OCI-LY7 (cell line): ENCODE results near the gene PFN1. TPM values are rescaled to one million over a fixed set of nuclear protein-coding genes. Genes with fewer than 3 reads are reported as not detected.
"Not testable (repeated sequence)": the region's sequence is repeated elsewhere in the genome, so short reads cannot be mapped to it uniquely, and the experiment has no call there.

Source experiments
- BruUV-seq: library from RNA; stranded (reverse); fragments of 400-500 nt; replicated peaks from 2 replicates; lab custom pipeline; 2021; lab: Mats Ljungman, UMichigan
- CTCF ChIA-PET: fragments of 300-600 bp; sonication (Branson Sonifier 250); formaldehyde crosslinking; loops from one replicate; lab custom pipeline; 2022; ENCODE audit warnings: antibody characterized with exemption; ENCODE audit not compliant: unreplicated experiment; lab: Charles Lee
- POLR2A ChIA-PET: fragments of 300-600 bp; sonication (Branson Sonifier 250); formaldehyde crosslinking; loops from one replicate; lab custom pipeline; 2022; ENCODE audit warnings: antibody characterized with exemption; lab: Charles Lee
- DNase-seq: peaks from one replicate; pipeline ENCODE4 v3.0.0-alpha.2; 2015; ENCODE audit warnings: low spot score
- H2AFZ ChIP-seq: fragments of 200-600 bp; sonication (generic), shearing (Covaris generic); 2 replicates; pipeline ENCODE4 v1.6.1; 2014; ENCODE audit warnings: mild to moderate bottlenecking, antibody characterized with exemption, low read length, moderate library complexity
- H3K27ac ChIP-seq: fragments of 200-600 bp; sonication (generic); 2 replicates; pipeline ENCODE4 v1.5.1; 2014; ENCODE audit warnings: mixed run types, low read depth, mild to moderate bottlenecking, moderate library complexity, low read length, inconsistent platforms; ENCODE audit not compliant: poor library complexity, severe bottlenecking
- H3K36me3 ChIP-seq: fragments of 200-600 bp; sonication (generic); 2 replicates; pipeline ENCODE4 v1.6.1; 2014; ENCODE audit warnings: mild to moderate bottlenecking, antibody characterized with exemption, low read length, moderate library complexity, mixed read lengths; ENCODE audit not compliant: insufficient read depth
- H3K4me1 ChIP-seq: fragments of 200-600 bp; sonication (generic); 2 replicates; pipeline ENCODE4 v1.5.1; 2014; ENCODE audit warnings: mild to moderate bottlenecking, low read length; ENCODE audit not compliant: insufficient read depth, poor library complexity, severe bottlenecking
- H3K4me2 ChIP-seq: fragments of 200-600 bp; sonication (generic); 2 replicates; pipeline ENCODE4 v1.6.1; 2014; ENCODE audit warnings: mild to moderate bottlenecking, low read length
- H3K4me3 ChIP-seq: fragments of 200-600 bp; sonication (generic); 2 replicates; pipeline ENCODE4 v1.5.1; 2014; ENCODE audit warnings: mild to moderate bottlenecking, low read depth, low read length; ENCODE audit not compliant: poor library complexity, severe bottlenecking
- H3K79me2 ChIP-seq: fragments of 200-600 bp; sonication (generic); 2 replicates; pipeline ENCODE4 v1.6.1; 2016; ENCODE audit warnings: low read depth, mild to moderate bottlenecking, low read length, moderate library complexity, mixed read lengths; ENCODE audit not compliant: insufficient read depth
- H3K9me2 ChIP-seq: fragments of 200-600 bp; sonication (generic); 2 replicates; pipeline ENCODE4 v1.6.1; 2016; ENCODE audit warnings: mild to moderate bottlenecking, low read length, mixed read lengths; ENCODE audit not compliant: insufficient read depth
- H3K9me3 ChIP-seq: fragments of 200-600 bp; sonication (generic); 2 replicates; pipeline ENCODE4 v1.6.1; 2014; ENCODE audit warnings: mild to moderate bottlenecking, mixed run types, low read length, mixed read lengths
- H4K20me1 ChIP-seq: fragments of 200-600 bp; sonication (generic); 2 replicates; pipeline ENCODE4 v1.6.1; 2014; ENCODE audit warnings: mild to moderate bottlenecking, antibody characterized with exemption, low read length, moderate library complexity, mixed read lengths; ENCODE audit not compliant: insufficient read depth
- EZH2phosphoT487 ChIP-seq: fragments of 200-600 bp; sonication (generic); IDR thresholded peaks from 2 replicates; pipeline ENCODE4 v1.6.1; 2018; ENCODE audit warnings: low read depth, borderline replicate concordance, mild to moderate bottlenecking, mixed run types, antibody characterized with exemption, low read length, moderate library complexity, mixed read lengths
- intact Hi-C: fragments of 100-400 bp; cut with micrococcal nuclease; formaldehyde crosslinking; loops from one replicate; pipeline ENCODE4 v1.10.0; 2022; ENCODE audit not compliant: unreplicated experiment
- total RNA-seq, 2 experiments: library from RNA; depleted of rRNA in 1 of 2; stranded (reverse); fragments of >200 nt in 1 of 2; shearing (Covaris generic) in 1 of 2; gene quantifications; 2 replicates each; pipeline ENCODE4 v1.2.3, GENCODE V29; 2014 to 2022
- TF ChIP-seq, protein P1 (sequence below): fragments of 200-600 bp; sonication (generic); conservative IDR thresholded peaks from 2 replicates; pipeline ENCODE4 v1.5.1; 2014; ENCODE audit warnings: mild to moderate bottlenecking, antibody characterized with exemption, low read length, moderate library complexity, mixed read lengths

PFN1 gene
- total RNA-seq, 2 experiments from 2014 or later, result 1,053 TPM

- H3K4me2 ChIP-seq, result no peak overlapping the region
- no peak overlapping the region for H3K27ac ChIP-seq
- no peaks in the 10 kb centered on the region for H3K9me2 ChIP-seq
- no peaks in the 10 kb centered on the region for H3K4me1 ChIP-seq
- BruUV-seq, result no TSS peak
- DNase-seq, result no peak
- no peaks in the 10 kb centered on the region for H4K20me1 ChIP-seq
- no peak overlapping the region for H2AFZ ChIP-seq
- intact Hi-C loops, result no loop called here
- CTCF ChIA-PET, result no interaction called here
- TF ChIP-seq EZH2phosphoT487, result no peak
- TF ChIP-seq, protein P1, sequence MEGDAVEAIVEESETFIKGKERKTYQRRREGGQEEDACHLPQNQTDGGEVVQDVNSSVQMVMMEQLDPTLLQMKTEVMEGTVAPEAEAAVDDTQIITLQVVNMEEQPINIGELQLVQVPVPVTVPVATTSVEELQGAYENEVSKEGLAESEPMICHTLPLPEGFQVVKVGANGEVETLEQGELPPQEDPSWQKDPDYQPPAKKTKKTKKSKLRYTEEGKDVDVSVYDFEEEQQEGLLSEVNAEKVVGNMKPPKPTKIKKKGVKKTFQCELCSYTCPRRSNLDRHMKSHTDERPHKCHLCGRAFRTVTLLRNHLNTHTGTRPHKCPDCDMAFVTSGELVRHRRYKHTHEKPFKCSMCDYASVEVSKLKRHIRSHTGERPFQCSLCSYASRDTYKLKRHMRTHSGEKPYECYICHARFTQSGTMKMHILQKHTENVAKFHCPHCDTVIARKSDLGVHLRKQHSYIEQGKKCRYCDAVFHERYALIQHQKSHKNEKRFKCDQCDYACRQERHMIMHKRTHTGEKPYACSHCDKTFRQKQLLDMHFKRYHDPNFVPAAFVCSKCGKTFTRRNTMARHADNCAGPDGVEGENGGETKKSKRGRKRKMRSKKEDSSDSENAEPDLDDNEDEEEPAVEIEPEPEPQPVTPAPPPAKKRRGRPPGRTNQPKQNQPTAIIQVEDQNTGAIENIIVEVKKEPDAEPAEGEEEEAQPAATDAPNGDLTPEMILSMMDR, result no peak
- H3K9me3 ChIP-seq, result no peaks in the 10 kb centered on the region
- no peaks in the 10 kb centered on the region for H3K36me3 ChIP-seq
- no peaks in the 10 kb centered on the region for H3K79me2 ChIP-seq
- H3K4me3 ChIP-seq, result no peak overlapping the region
- POLR2A ChIA-PET, result no interaction called here
These were observed 27.0 kb downstream of the PFN1 start for GRCh38 chr17:4921320-4921719.

DNA sequence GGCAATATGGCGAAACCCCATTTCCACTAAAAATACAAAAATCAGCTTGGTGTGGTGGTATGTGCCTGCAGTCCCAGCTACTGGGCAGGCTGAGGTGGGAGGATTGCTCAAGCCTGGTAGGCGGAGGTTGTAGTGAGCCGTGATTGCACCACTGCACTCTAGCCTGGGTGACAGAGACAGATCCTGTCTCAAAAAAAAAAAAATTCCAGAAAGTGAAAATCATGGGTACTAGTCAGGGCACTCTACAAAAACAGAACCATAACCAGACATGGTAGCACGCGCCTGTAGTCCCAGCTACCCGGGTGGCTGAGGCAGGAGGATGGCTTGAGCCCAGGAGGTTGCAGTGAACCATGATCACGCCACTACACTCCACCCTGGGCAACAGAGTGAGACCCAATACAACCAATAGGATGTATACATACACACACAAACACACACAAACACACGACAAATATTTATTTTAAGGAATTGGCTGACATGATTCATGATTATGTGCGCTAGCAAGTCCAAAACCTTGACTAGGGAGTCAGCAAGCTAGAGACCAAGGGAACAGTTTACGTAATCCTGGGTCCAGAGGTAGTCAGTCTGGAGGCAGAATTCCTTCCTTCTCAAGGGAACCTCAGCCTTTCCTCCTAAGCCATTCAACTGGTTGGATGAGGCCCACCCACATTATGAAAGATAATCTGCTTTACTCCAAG lies 27.8 kb downstream of the PFN1 start:
- Histone ChIP-seq H3K4me1 (no peaks in the 10 kb centered on the region), H3K4me3 (no peak overlapping the region), H3K9me2 (no peaks in the 10 kb centered on the region), H3K36me3 (no peaks in the 10 kb centered on the region), H4K20me1 (no peaks in the 10 kb centered on the region), H3K4me2 (no peak overlapping the region), H2AFZ (no peak overlapping the region), H3K9me3 (no peaks in the 10 kb centered on the region), H3K27ac (no peak overlapping the region), H3K79me2 (no peaks in the 10 kb centered on the region)
- ChIA-PET POLR2A (no interaction called here), CTCF (no interaction called here)
- no peak for DNase-seq
- BruUV-seq, result no TSS peak
- intact Hi-C loops, result no loop called here
- TF ChIP-seq, protein P1, result no peak
- TF ChIP-seq EZH2phosphoT487, result no peak

DNA sequence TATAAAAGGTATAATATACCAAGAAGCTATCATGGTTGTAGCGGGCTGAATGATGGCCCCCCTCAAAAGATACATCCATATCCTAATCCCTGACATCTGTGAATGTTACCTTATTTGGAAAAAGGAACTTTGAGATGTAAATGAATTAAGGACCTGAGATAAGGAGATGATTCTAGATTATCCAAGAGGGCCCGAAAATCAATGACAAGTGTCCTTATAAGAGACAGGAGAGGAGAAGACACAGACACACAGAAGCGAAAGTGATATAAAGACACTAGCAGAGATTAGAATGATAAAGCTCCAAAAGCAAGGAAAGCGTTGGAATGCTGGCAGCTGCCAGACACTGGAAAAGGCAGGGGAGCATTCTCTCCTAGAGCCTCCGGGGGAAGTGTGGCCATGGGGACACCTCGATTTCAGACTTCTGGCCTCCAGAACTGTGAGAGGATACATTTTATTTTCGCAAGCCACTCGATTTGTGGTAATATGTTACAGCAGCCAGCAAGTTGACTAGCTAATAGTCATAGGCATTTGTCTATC lies 28.8 kb downstream of the PFN1 start:
- no peak for DNase-seq
- H3K36me3 ChIP-seq, result no peaks in the 10 kb centered on the region
- CTCF ChIA-PET, result no interaction called here
- no TSS peak for BruUV-seq
- no peaks in the 10 kb centered on the region for H4K20me1 ChIP-seq
- H3K27ac ChIP-seq, result no peak overlapping the region
- H3K4me2 ChIP-seq, result no peak overlapping the region
- H3K4me1 ChIP-seq, result no peaks in the 10 kb centered on the region
- H2AFZ ChIP-seq, result no peak overlapping the region
- H3K9me2 ChIP-seq, result no peaks in the 10 kb centered on the region
- POLR2A ChIA-PET, result no interaction called here
- H3K9me3 ChIP-seq, result no peaks in the 10 kb centered on the region
- H3K4me3 ChIP-seq, result no peak overlapping the region
- TF ChIP-seq, protein P1, result no peak
- no peak for TF ChIP-seq EZH2phosphoT487
- no peaks in the 10 kb centered on the region for H3K79me2 ChIP-seq
- intact Hi-C loops, result no loop called here

DNA sequence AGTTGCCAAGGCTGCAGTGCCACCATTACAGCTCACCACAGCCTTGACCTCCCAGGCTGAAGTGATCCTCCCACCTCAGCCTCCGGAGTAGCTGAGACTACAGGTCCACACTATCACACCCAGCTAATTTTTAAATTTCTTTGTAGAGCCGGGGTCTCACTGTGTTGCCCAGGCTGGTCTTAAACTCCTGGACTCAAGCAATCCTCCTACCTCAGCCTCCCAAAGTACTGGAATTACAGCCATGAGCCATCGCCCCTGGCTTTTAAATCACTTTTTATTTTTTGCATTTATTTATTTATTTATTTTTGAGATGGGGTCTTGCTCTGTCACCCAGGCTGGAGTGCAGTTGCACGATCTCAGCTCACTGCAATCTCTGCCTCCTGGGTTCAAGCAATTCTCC lies 33.8 kb downstream of the PFN1 start:
- H3K36me3 ChIP-seq, H3K9me2 ChIP-seq, H3K27ac ChIP-seq, H3K79me2 ChIP-seq, H3K9me3 ChIP-seq, DNase-seq, H3K4me2 ChIP-seq, CTCF ChIA-PET, intact Hi-C loops, POLR2A ChIA-PET, H3K4me3 ChIP-seq, H4K20me1 ChIP-seq, BruUV-seq, H3K4me1 ChIP-seq, H2AFZ ChIP-seq: not testable (repeated sequence)
